ENCODE results near the gene PPARD. TPM values are rescaled to one million over a fixed set of nuclear protein-coding genes. Genes with fewer than 3 reads are reported as not detected.
A peak's percentile ranks its signal among the peaks of the same experiment; 100 is the strongest.
"Not testable (repeated sequence)": the region's sequence is repeated elsewhere in the genome, so short reads cannot be mapped to it uniquely, and the experiment has no call there.

The PPARD gene
- total and polyA plus RNA-seq, 2 of the 13 experiments (the other 11 are each of a cell fraction or from before 2014, with no cell fraction given), result 6.1 to 13.3 TPM

DNA sequence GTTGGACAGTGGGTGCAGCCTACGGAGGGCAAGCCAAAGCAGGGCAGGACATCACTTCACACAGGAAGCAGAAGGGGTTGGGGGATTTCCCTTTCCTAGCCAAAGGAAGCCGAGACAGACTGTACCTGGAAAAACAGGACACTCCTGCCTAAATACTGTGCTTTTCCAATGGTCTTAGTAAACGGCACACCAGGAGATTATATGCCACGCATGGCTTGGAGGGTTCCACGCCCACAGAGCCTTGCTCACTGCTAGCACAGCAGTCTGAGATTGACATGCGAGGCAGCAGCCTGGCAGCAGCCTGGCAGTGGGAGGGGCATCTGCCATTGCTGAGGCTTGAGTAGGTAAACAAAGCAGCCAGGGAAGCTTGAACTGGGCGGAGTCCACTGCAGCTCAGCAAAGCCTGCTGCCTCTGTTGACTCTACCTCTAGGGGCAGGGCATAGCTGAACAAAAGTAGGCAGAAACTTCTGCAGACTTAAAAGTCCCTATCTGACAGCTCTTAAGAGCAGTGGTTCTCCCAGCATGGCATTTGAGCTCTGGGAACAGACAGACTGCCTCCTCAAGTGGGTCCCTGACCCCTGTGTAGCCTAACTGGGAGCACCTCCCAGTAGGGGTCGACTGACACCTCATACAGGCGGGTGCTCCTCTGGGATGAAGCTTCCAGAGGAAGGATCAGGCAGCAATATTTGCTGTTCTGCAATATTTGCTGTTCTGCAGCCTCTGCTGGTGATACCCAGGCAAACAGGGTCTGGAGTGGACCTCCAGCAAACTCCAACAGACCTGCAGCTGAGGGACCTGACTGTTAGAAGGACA lies 10.1 kb upstream of the PPARD start (continued):
- 0 out of 2 replicates have a peak, but pooled peaks have one; percentile 26 for TF ChIP-seq SMAD1 (CRISPR knock-in tag; IDR thresholded peaks at IDR 0.05; ENCODE audit: borderline replicate concordance, low read depth)
- TF ChIP-seq, protein P1, sequence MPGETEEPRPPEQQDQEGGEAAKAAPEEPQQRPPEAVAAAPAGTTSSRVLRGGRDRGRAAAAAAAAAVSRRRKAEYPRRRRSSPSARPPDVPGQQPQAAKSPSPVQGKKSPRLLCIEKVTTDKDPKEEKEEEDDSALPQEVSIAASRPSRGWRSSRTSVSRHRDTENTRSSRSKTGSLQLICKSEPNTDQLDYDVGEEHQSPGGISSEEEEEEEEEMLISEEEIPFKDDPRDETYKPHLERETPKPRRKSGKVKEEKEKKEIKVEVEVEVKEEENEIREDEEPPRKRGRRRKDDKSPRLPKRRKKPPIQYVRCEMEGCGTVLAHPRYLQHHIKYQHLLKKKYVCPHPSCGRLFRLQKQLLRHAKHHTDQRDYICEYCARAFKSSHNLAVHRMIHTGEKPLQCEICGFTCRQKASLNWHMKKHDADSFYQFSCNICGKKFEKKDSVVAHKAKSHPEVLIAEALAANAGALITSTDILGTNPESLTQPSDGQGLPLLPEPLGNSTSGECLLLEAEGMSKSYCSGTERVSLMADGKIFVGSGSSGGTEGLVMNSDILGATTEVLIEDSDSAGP (CRISPR knock-in tag; IDR thresholded peaks at IDR 0.05; ENCODE audit: borderline replicate concordance), result peak; percentile 65; the same call in 1 of the 2 replicates
- TF ChIP-seq, protein P2, sequence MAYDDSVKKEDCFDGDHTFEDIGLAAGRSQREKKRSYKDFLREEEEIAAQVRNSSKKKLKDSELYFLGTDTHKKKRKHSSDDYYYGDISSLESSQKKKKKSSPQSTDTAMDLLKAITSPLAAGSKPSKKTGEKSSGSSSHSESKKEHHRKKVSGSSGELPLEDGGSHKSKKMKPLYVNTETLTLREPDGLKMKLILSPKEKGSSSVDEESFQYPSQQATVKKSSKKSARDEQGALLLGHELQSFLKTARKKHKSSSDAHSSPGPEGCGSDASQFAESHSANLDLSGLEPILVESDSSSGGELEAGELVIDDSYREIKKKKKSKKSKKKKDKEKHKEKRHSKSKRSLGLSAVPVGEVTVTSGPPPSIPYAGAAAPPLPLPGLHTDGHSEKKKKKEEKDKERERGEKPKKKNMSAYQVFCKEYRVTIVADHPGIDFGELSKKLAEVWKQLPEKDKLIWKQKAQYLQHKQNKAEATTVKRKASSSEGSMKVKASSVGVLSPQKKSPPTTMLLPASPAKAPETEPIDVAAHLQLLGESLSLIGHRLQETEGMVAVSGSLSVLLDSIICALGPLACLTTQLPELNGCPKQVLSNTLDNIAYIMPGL (CRISPR knock-in tag; IDR thresholded peaks at IDR 0.05; ENCODE audit: borderline replicate concordance in 1 of 2, low read depth in 1 of 2), result peak; percentile 69 to 70; a peak in 2 of 4 replicates
- peak; percentile 75; the same call in 1 of the 2 replicates for TF ChIP-seq ZNF644 (CRISPR knock-in tag; IDR thresholded peaks at IDR 0.05; ENCODE audit: low read depth)
- TF ChIP-seq GATAD1 (CRISPR knock-in tag; IDR thresholded peaks at IDR 0.05), result peak; percentile 63
- not testable (repeated sequence) for TF ChIP-seq MAZ (IDR thresholded peaks at IDR 0.05; ENCODE audit: borderline replicate concordance, low read depth, low read length); EP300 (CRISPR knock-in tag; IDR thresholded peaks at IDR 0.05; ENCODE audit: borderline replicate concordance); SOX13 (IDR thresholded peaks at IDR 0.05)
- 0 out of 2 replicates have a peak, but pooled peaks have one; percentile 42 for TF ChIP-seq MAZ (CRISPR knock-in tag; IDR thresholded peaks at IDR 0.05; ENCODE audit: low read depth)
- TF ChIP-seq EP300 (IDR thresholded peaks at IDR 0.05; ENCODE audit: low read depth in 2 of 2, low read length in 2 of 2), result peak in 1 of 2 experiments; percentile 54; a peak in 2 of 4 replicates
- TF ChIP-seq ZIK1 (CRISPR knock-in tag; IDR thresholded peaks at IDR 0.05; ENCODE audit: borderline replicate concordance, low read depth), result peak; percentile 90; the same call in 1 of the 2 replicates
- peak; percentile 33 to 80; a peak in 2 of 4 replicates for TF ChIP-seq SOX13 (CRISPR knock-in tag; conservative IDR thresholded peaks at IDR 0.05 in 1 of 2, IDR thresholded peaks at IDR 0.05 in 1 of 2)
- TF ChIP-seq ZNF124 (CRISPR knock-in tag; IDR thresholded peaks at IDR 0.05), result peak; percentile 83
- 0 out of 2 replicates have a peak, but pooled peaks have one; percentile 23 for TF ChIP-seq TBX3 (IDR thresholded peaks at IDR 0.05; ENCODE audit: borderline replicate concordance)
- TF ChIP-seq CBFB (CRISPR knock-in tag; IDR thresholded peaks at IDR 0.05), result 0 out of 2 replicates have a peak, but pooled peaks have one; percentile 53
- TF ChIP-seq, protein P3, sequence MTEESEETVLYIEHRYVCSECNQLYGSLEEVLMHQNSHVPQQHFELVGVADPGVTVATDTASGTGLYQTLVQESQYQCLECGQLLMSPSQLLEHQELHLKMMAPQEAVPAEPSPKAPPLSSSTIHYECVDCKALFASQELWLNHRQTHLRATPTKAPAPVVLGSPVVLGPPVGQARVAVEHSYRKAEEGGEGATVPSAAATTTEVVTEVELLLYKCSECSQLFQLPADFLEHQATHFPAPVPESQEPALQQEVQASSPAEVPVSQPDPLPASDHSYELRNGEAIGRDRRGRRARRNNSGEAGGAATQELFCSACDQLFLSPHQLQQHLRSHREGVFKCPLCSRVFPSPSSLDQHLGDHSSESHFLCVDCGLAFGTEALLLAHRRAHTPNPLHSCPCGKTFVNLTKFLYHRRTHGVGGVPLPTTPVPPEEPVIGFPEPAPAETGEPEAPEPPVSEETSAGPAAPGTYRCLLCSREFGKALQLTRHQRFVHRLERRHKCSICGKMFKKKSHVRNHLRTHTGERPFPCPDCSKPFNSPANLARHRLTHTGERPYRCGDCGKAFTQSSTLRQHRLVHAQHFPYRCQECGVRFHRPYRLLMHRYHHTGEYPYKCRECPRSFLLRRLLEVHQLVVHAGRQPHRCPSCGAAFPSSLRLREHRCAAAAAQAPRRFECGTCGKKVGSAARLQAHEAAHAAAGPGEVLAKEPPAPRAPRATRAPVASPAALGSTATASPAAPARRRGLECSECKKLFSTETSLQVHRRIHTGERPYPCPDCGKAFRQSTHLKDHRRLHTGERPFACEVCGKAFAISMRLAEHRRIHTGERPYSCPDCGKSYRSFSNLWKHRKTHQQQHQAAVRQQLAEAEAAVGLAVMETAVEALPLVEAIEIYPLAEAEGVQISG (CRISPR knock-in tag; IDR thresholded peaks at IDR 0.05), result peak; percentile 65
- peak; percentile 81 for TF ChIP-seq ZNF605 (CRISPR knock-in tag; IDR thresholded peaks at IDR 0.05)
- peak; percentile 56 for TF ChIP-seq ETV5 (CRISPR knock-in tag; IDR thresholded peaks at IDR 0.05; ENCODE audit: borderline replicate concordance)
- TF ChIP-seq HMG20A (CRISPR knock-in tag; IDR thresholded peaks at IDR 0.05; ENCODE audit: borderline replicate concordance), result peak; percentile 74
- TF ChIP-seq ZBTB38 (CRISPR knock-in tag; IDR thresholded peaks at IDR 0.05), result 0 out of 2 replicates have a peak, but pooled peaks have one; percentile 45
- peak; percentile 84; the same call in 1 of the 2 replicates for TF ChIP-seq ZNF782 (CRISPR knock-in tag; IDR thresholded peaks at IDR 0.05; ENCODE audit: borderline replicate concordance)
- TF ChIP-seq ZSCAN22 (CRISPR knock-in tag; IDR thresholded peaks at IDR 0.05), result 0 out of 2 replicates have a peak, but pooled peaks have one; percentile 23

All from HepG2 (cell line).